K562 (cell line): ENCODE results near the gene ING4. TPM values are rescaled to one million over a fixed set of nuclear protein-coding genes. Genes with fewer than 3 reads are reported as not detected.
A peak's percentile ranks its signal among the peaks of the same experiment; 100 is the strongest.

Source experiments
- COPS2 ChIP-seq: fragments of 450-650 bp; conservative IDR thresholded peaks from 2 replicates; pipeline ENCODE4 v1.6.1; 2016; ENCODE audit warnings: mild to moderate bottlenecking, moderate library complexity
- DDX20 ChIP-seq: fragments of 450-650 bp; IDR thresholded peaks from 2 replicates; pipeline ENCODE4 v1.6.1; 2016; ENCODE audit warnings: missing genetic modification characterization, low read depth, mild to moderate bottlenecking, missing compliant biosample characterization, moderate library complexity
- EHMT2 ChIP-seq: fragments of 450-650 bp; IDR thresholded peaks from 2 replicates; pipeline ENCODE4 v1.6.1; 2018; ENCODE audit warnings: antibody characterized with exemption
- HDAC8 ChIP-seq: fragments of 450-650 bp; IDR thresholded peaks from 2 replicates; pipeline ENCODE4 v1.6.1; 2016; ENCODE audit warnings: mild to moderate bottlenecking, missing genetic modification characterization, moderate library complexity, missing compliant biosample characterization
- HNRNPLL ChIP-seq: fragments of 200-400 bp; formaldehyde crosslinking; IDR thresholded peaks from 2 replicates; pipeline ENCODE4 v1.6.1; 2017; ENCODE audit warnings: low read length, low read depth, mild to moderate bottlenecking; ENCODE audit not compliant: poor library complexity, severe bottlenecking
- JUND ChIP-seq, 2 experiments: IDR thresholded peaks; 2 replicates in 1 of 2; 3 replicates in 1 of 2; pipeline ENCODE4 v1.6.1; 2011; ENCODE audit warnings: borderline replicate concordance in 2 of 2, low read depth in 2 of 2, low read length in 2 of 2, improper control_type of control experiment in 1 of 2, missing biosample characterization in 1 of 2, missing genetic modification characterization in 1 of 2, missing genetic modification reagents in 1 of 2
- KAT8 ChIP-seq: fragments of 450-650 bp; IDR thresholded peaks from 2 replicates; pipeline ENCODE4 v1.6.1; 2016; ENCODE audit warnings: low read depth, mild to moderate bottlenecking
- MAFF ChIP-seq: IDR thresholded peaks from 2 replicates; pipeline ENCODE4 v1.6.1; 2012; ENCODE audit warnings: low read length, improper control_type of control experiment
- MEIS2 ChIP-seq: fragments of 450-650 bp; IDR thresholded peaks from 2 replicates; pipeline ENCODE4 v1.6.1; 2014; ENCODE audit warnings: mild to moderate bottlenecking; ENCODE audit not compliant: partially characterized antibody
- MYC ChIP-seq, 2 experiments: fragments of 250-450 bp in 1 of 2; sonication (Bioruptor Pico) in 1 of 2; IDR thresholded peaks; 2 replicates each; pipeline versions ENCODE4 v1.5.1 to v1.6.1; 2012 to 2021; ENCODE audit warnings: low read depth in 2 of 2, borderline replicate concordance in 1 of 2, improper control_type of control experiment in 1 of 2, low read length in 1 of 2, mild to moderate bottlenecking in 1 of 2, moderate library complexity in 1 of 2
- PHTF2 ChIP-seq: fragments of 250-450 bp; sonication (Bioruptor Pico); IDR thresholded peaks from 2 replicates; pipeline ENCODE4 v1.5.0; 2021; ENCODE audit warnings: mild to moderate bottlenecking
- POLR2H ChIP-seq: IDR thresholded peaks from 2 replicates; pipeline ENCODE4 v1.6.1; 2016; ENCODE audit warnings: missing genetic modification characterization, low read depth, mild to moderate bottlenecking, control low read depth, missing compliant biosample characterization, moderate library complexity
- SFPQ ChIP-seq: fragments of 200-400 bp; formaldehyde crosslinking; IDR thresholded peaks from 2 replicates; pipeline ENCODE4 v1.6.1; 2017; ENCODE audit warnings: mild to moderate bottlenecking, low read depth, low read length, moderate library complexity
- SMAD1 ChIP-seq: fragments of 150-350 bp; IDR thresholded peaks from 2 replicates; pipeline ENCODE4 v1.6.1; 2014; ENCODE audit warnings: low read length, low read depth; ENCODE audit not compliant: partially characterized antibody
- SMARCC2 ChIP-seq: fragments of 450-650 bp; IDR thresholded peaks from 2 replicates; pipeline ENCODE4 v1.6.1; 2017; ENCODE audit warnings: antibody characterized with exemption, moderate library complexity, mild to moderate bottlenecking, low read depth
- TRIM28 ChIP-seq: fragments of 450-650 bp; IDR thresholded peaks from 2 replicates; pipeline ENCODE4 v1.6.1; 2017
- ZNF3 ChIP-seq: fragments of 250-450 bp; sonication (Bioruptor Pico); IDR thresholded peaks from 2 replicates; pipeline ENCODE4 v1.5.0; 2021; ENCODE audit warnings: mild to moderate bottlenecking, moderate library complexity
- ZNF584 ChIP-seq: fragments of 200-800 bp; sonication (Bioruptor generic); IDR thresholded peaks from 2 replicates; pipeline ENCODE4 v1.6.1; 2016; ENCODE audit warnings: low read depth, mild to moderate bottlenecking, missing genetic modification characterization, missing compliant biosample characterization
- polyA plus RNA-seq, 8 experiments: library from polyadenylated mRNA; depleted of rRNA in 4 of 8; stranded (reverse) in 5 of 8; unstranded in 3 of 8; fragments of >200 nt; fragmentation: Nextera tagmentation in 2 of 8; fragmentation: Illumina TruSeq in 1 of 8; extraction: Ambion mirVana in 2 of 8; extraction: Trizol in 1 of 8; gene quantifications; 2 replicates each; pipeline versions ENCODE4 v1.2.1 to v1.2.3, GENCODE V29; 2011 to 2014; ENCODE audit warnings: inconsistent platforms in 1 of 8, missing spikeins in 1 of 8
- total RNA-seq, 7 experiments: library from RNA; depleted of rRNA in 6 of 7; stranded (reverse); fragments of >200 nt in 6 of 7; fragmentation: Illumina TruSeq in 2 of 7; extraction: Trizol in 2 of 7; gene quantifications; 2 replicates each; pipeline versions ENCODE4 v1.2.1 to v1.2.3, GENCODE V29; 2011 to 2021; ENCODE audit warnings: low replicate concordance in 1 of 7
- TF ChIP-seq, protein P1 (sequence below): fragments of 450-650 bp; IDR thresholded peaks from 2 replicates; pipeline ENCODE4 v1.6.1; 2018; ENCODE audit not compliant: partially characterized antibody
- TF ChIP-seq, protein P2 (sequence below), 2 experiments: fragments of 200-800 bp in 1 of 2; sonication (Bioruptor generic) in 1 of 2; sonication (generic) in 1 of 2; formaldehyde crosslinking in 1 of 2; IDR thresholded peaks in 1 of 2; conservative IDR thresholded peaks in 1 of 2; 2 replicates each; pipeline versions ENCODE4 v1.5.0 to v1.6.1; 2016 to 2020; ENCODE audit warnings: missing compliant biosample characterization in 1 of 2, missing genetic modification characterization in 1 of 2, missing genetic modification reagents in 1 of 2

Gene ING4
- total and polyA plus RNA-seq, 9 of the 15 experiments (the other 6 are each of a cell fraction or from before 2014, with no cell fraction given), result 6.6 to 30.2 (median 15.7) TPM

GRCh38 chr12:6626654-6627283 is 36.1 kb downstream of the ING4 start (continued):
- TF ChIP-seq ZNF584 (CRISPR knock-in tag), result no peak
- TF ChIP-seq MAFF, result no peak
- no peak for TF ChIP-seq SMARCC2
- TF ChIP-seq POLR2H, result no peak
- no peak for TF ChIP-seq SMAD1
- TF ChIP-seq JUND (IDR thresholded peaks at IDR 0.05; ENCODE audit: borderline replicate concordance, low read depth, low read length), result peak; percentile 18; the same call in 1 of the 2 replicates
- TF ChIP-seq JUND (tag; IDR thresholded peaks at IDR 0.05; ENCODE audit: borderline replicate concordance, low read depth, low read length), result peak; percentile 14; the same call in 1 of the 3 replicates
- TF ChIP-seq, protein P1, sequence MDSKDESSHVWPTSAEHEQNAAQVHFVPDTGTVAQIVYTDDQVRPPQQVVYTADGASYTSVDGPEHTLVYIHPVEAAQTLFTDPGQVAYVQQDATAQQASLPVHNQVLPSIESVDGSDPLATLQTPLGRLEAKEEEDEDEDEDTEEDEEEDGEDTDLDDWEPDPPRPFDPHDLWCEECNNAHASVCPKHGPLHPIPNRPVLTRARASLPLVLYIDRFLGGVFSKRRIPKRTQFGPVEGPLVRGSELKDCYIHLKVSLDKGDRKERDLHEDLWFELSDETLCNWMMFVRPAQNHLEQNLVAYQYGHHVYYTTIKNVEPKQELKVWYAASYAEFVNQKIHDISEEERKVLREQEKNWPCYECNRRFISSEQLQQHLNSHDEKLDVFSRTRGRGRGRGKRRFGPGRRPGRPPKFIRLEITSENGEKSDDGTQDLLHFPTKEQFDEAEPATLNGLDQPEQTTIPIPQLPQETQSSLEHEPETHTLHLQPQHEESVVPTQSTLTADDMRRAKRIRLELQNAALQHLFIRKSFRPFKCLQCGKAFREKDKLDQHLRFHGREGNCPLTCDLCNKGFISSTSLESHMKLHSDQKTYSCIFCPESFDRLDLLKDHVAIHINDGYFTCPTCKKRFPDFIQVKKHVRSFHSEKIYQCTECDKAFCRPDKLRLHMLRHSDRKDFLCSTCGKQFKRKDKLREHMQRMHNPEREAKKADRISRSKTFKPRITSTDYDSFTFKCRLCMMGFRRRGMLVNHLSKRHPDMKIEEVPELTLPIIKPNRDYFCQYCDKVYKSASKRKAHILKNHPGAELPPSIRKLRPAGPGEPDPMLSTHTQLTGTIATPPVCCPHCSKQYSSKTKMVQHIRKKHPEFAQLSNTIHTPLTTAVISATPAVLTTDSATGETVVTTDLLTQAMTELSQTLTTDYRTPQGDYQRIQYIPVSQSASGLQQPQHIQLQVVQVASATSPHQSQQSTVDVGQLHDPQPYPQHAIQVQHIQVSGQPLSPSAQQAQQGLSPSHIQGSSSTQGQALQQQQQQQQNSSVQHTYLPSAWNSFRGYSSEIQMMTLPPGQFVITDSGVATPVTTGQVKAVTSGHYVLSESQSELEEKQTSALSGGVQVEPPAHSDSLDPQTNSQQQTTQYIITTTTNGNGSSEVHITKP, result peak; percentile 60
- no peak for TF ChIP-seq SFPQ
- no peak for TF ChIP-seq HDAC8
- TF ChIP-seq MYC (IDR thresholded peaks at IDR 0.05; ENCODE audit: low read depth, low read length), result peak; percentile 47; the same call in 1 of the 2 replicates
- no peak for TF ChIP-seq MYC (CRISPR knock-in tag; IDR thresholded peaks at IDR 0.05; ENCODE audit: borderline replicate concordance, low read depth)
- no peak for TF ChIP-seq EHMT2
- no peak for TF ChIP-seq PHTF2
- no peak for TF ChIP-seq KAT8
- no peak for TF ChIP-seq TRIM28
- TF ChIP-seq MEIS2, result no peak
- TF ChIP-seq ZNF3 (CRISPR knock-in tag), result no peak
- TF ChIP-seq COPS2, result no peak
- TF ChIP-seq, protein P2, sequence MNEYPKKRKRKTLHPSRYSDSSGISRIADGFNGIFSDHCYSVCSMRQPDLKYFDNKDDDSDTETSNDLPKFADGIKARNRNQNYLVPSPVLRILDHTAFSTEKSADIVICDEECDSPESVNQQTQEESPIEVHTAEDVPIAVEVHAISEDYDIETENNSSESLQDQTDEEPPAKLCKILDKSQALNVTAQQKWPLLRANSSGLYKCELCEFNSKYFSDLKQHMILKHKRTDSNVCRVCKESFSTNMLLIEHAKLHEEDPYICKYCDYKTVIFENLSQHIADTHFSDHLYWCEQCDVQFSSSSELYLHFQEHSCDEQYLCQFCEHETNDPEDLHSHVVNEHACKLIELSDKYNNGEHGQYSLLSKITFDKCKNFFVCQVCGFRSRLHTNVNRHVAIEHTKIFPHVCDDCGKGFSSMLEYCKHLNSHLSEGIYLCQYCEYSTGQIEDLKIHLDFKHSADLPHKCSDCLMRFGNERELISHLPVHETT (CRISPR knock-in tag; conservative IDR thresholded peaks at IDR 0.05 in 1 of 2, IDR thresholded peaks at IDR 0.05 in 1 of 2), result no peak
- no peak for TF ChIP-seq DDX20
- TF ChIP-seq HNRNPLL, result peak; percentile 64
